ENCODE results near the gene HDLBP.

The HDLBP gene, protein sequence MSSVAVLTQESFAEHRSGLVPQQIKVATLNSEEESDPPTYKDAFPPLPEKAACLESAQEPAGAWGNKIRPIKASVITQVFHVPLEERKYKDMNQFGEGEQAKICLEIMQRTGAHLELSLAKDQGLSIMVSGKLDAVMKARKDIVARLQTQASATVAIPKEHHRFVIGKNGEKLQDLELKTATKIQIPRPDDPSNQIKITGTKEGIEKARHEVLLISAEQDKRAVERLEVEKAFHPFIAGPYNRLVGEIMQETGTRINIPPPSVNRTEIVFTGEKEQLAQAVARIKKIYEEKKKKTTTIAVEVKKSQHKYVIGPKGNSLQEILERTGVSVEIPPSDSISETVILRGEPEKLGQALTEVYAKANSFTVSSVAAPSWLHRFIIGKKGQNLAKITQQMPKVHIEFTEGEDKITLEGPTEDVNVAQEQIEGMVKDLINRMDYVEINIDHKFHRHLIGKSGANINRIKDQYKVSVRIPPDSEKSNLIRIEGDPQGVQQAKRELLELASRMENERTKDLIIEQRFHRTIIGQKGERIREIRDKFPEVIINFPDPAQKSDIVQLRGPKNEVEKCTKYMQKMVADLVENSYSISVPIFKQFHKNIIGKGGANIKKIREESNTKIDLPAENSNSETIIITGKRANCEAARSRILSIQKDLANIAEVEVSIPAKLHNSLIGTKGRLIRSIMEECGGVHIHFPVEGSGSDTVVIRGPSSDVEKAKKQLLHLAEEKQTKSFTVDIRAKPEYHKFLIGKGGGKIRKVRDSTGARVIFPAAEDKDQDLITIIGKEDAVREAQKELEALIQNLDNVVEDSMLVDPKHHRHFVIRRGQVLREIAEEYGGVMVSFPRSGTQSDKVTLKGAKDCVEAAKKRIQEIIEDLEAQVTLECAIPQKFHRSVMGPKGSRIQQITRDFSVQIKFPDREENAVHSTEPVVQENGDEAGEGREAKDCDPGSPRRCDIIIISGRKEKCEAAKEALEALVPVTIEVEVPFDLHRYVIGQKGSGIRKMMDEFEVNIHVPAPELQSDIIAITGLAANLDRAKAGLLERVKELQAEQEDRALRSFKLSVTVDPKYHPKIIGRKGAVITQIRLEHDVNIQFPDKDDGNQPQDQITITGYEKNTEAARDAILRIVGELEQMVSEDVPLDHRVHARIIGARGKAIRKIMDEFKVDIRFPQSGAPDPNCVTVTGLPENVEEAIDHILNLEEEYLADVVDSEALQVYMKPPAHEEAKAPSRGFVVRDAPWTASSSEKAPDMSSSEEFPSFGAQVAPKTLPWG (N-terminal part only)

GRCh38 chr2:241315093-241315878 is at the start of gene HDLBP:
TSS of gene HDLBP (minus strand) at chr2:241315672. CDS start at chr2:241266869, 48,803 bp downstream.
- peak; percentile 89 for DNase-seq

GRCh38 chr2:241364781-241365180 is 49.3 kb upstream of the HDLBP start:
- no peak for DNase-seq

- DNase-seq: no peak
These were observed 48.0 kb upstream of the HDLBP start for GRCh38 chr2:241363426-241363825.

- no peak for DNase-seq
These were observed 44.1 kb upstream of the HDLBP start for GRCh38 chr2:241359481-241360045.

DNA sequence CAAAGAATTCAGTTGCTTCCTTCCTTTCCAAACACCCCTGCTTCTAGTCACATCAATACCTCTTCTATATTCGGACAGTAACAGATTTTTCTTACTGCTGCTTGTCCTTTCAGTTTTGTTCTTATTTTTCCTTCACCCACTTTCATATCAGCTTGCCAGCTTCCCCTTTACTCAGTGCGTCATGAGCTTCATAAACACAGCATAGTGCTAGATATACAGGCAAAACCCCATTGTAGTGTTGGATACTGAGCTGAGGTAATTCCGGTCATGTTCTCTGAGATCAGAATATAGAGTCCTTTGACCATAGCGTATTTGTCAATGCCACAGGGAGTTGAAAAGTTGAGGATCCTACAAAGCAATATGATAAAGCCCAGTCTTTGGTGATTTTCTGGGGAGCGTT is 43.0 kb upstream of the HDLBP start:
- DNase-seq: no peak

DNA sequence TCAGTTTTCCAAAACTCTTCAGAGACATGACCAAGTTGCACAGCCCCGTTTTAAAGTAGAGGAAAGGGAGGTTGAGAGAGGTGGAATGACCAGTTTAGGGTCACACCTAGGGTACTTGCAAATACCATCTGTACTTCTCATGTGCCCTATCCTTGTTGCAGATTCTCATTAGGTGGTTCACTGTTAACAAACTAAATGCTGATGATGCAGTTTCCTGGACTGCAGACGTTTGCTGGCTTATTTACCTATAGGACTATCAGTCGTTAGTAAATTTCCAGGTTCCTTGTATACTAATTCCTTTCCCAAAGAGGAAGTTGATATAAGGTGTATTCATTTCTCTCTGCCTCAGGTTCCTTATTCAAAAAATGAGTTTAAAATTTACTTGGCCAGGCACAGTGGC is 42.1 kb upstream of the HDLBP start:
- no peak for DNase-seq

DNA sequence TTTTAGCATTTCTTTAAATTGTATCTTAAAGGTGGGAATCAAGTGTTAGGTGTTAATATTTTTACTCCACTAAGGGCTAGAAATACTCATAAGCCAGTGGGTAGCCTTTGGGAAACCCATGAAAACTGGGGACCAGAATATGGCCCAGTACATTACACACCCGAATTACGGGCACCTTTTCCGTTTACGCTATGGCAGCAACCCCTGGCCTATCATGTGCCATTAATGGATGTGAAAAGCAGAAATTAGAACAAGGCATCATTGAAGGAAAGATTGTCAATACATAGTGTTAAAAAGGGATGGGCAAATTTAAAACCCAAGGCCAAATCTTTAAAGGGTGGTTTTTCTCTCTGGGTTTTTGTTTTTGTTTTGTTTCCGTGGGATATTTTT is 41.4 kb upstream of the HDLBP start:
- DNase-seq: no peak

DNA sequence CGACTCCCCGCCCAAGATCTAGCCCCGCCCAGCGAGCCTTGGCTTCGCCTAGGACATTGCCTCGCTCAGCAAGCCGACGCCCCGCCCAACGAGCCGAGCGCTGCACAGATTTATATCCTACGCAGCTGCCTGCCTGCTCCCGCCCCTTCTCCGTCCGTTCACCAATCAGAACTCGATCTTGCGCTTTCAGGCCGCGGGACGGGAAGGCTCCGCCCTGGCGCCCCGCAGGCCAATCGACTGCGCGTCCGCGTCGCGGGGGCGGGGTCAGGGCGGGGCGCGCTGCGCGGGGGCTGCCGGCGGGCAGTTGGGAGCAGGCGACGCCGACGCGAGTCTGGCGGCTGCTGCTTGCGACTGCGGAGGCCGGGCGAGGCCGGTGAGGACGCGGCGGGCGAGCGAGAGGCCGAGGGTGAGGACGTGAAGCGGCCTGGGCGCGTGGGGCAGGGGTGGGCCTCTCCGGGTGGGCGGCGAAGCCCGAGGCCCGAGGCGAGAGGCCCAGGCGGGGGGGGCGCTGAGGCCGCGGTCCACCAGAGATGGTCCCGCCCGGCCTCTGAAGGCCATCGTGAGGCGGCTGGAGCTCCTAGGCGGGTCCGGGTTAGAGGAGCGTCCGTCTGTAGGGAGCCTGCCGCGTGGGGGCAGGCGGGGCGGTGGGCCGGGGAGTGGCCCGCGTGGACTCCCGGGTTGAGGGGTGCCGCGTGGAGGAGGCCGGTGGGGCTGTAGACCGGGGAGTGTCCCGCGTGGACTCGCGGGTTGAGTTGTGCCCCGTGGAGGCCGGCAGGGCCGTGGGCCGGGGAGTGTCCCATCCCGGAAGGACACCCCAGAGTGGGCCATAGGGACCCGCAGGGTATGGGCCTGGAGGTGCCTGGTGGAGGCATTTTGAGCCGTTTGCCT is 40.8 kb upstream of the HDLBP start, which contains the start of gene FARP2:
Gene FARP2 (plus strand): TSS at position 303 of the 888 bp plus-strand sequence. CDS start 16,823 bp downstream, outside the sequence.
- DNase-seq: peak; percentile 84

GRCh38 chr2:241354668-241355658 is 39.5 kb upstream of the HDLBP start:
- DNase-seq: no peak

- no peak for DNase-seq
These were observed 36.8 kb upstream of the HDLBP start for GRCh38 chr2:241352227-241352626.

- DNase-seq: no peak
These were observed 36.2 kb upstream of the HDLBP start for GRCh38 chr2:241351640-241352031.

- DNase-seq: no peak
These were observed 35.6 kb upstream of the HDLBP start for GRCh38 chr2:241350878-241351639.

DNA sequence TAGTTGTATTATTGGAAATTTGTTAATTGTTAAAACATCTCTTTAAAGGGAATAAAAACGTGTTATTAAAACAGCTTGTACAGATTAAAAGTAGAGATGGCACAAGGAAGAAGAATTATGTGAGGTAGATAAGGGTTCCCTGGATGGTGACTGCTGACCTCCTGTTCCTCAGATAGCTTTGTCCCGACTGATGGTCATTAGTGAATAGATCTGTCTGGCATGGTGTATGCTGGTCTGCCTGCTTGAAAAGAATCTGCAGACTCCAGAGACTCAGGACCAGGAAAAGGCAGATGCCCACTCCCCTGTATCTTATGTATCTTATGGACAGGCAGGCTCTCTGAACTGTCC is 35.0 kb upstream of the HDLBP start:
- no peak for DNase-seq

DNA sequence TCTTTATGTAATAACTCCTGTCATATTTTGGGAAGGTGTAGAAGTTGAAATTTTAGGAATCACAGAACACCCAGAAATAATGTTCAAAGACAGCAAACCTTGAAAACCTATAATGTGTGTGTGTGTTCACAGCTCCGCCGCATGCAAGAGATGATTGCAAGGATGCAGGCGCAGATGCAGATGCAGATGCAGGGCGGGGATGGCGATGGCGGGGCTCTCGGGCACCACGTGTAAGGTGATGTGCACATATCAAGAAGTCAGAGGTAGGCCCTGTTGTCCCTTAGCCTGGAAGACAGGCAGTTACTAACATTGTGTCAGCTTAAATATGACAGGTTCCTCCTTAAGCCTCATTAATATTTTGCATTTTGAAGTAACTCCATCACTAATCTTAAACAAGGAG is 34.5 kb upstream of the HDLBP start:
- no peak for DNase-seq

DNA sequence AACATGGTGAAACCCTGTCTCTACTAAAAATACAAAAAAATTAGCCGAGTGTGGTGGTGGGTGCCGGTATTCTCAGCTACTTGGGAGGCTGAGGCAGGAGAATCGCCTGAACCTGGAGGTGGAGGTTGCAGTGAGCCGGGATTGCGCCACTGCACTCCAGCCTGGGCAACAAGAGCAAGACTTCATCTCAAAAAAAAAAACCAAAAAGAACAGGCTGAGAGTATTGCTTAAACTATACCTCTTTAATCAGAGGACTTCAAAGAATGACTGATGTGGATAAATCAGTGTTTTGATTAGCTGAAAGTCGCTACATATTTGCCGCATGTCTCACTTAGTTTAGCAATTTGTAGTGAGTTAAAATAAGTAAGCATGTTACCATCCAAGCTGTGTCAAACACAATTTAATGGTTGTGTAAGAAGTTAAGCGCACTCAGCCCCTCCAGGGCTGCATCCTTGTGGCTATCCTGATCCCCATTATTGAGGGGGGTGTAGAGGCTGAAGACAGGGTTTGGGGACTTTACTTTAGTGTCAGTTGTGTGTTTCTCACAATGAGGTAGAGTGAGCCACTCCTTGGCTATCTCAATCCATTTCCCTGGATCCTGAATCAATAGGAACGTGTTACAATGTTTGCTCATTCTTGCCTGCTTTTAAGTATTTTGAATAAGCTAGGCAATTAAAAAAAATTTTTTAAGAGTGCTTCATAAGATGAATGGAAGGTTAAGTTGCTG is 29.6 kb upstream of the HDLBP start:
- no peak for DNase-seq

GRCh38 chr2:241340631-241341163 is 25.2 kb upstream of the HDLBP start:
- no peak for DNase-seq

GRCh38 chr2:241339839-241340630 is 24.6 kb upstream of the HDLBP start:
- no peak for DNase-seq
